ENCODE results near the gene NEUROD2.

The NEUROD2 gene

GRCh38 chr17:39562976-39563375 lies 44.7 kb downstream of the NEUROD2 start:
- in situ Hi-C loops (cut with HindIII; ENCODE audit: low sequenced_read_pairs), result no loop called here
- H3K4me3 ChIP-seq (ENCODE audit: low read depth, low read length), result no peak overlapping the region
- no peak for TF ChIP-seq CTCF (IDR thresholded peaks at IDR 0.05; ENCODE audit: low read depth, low read length)
- DNase-seq (ENCODE audit: low read depth, low spot score), result no peak

GRCh38 chr17:39562395-39562794 lies 45.3 kb downstream of the NEUROD2 start:
- H3K4me3 ChIP-seq (ENCODE audit: low read depth, low read length), result no peak overlapping the region
- in situ Hi-C loops (cut with HindIII; ENCODE audit: low sequenced_read_pairs), result no loop called here
- TF ChIP-seq CTCF (IDR thresholded peaks at IDR 0.05; ENCODE audit: low read depth, low read length), result no peak
- no peak for DNase-seq (ENCODE audit: low read depth, low spot score)

- DNase-seq (ENCODE audit: low read depth, low spot score), result no peak
- no peak overlapping the region for H3K4me3 ChIP-seq (ENCODE audit: low read depth, low read length)
- in situ Hi-C loops (cut with HindIII; ENCODE audit: low sequenced_read_pairs), result no loop called here
- TF ChIP-seq CTCF (IDR thresholded peaks at IDR 0.05; ENCODE audit: low read depth, low read length), result no peak
These were observed 51.3 kb downstream of the NEUROD2 start for GRCh38 chr17:39556423-39556822.

- in situ Hi-C loops (cut with HindIII; ENCODE audit: low sequenced_read_pairs), result no loop called here
- H3K4me3 ChIP-seq (ENCODE audit: low read depth, low read length), result no peak overlapping the region
- TF ChIP-seq CTCF (IDR thresholded peaks at IDR 0.05; ENCODE audit: low read depth, low read length), result no peak
- no peak for DNase-seq (ENCODE audit: low read depth, low spot score)
These were observed 52.4 kb downstream of the NEUROD2 start for GRCh38 chr17:39555368-39555767.
